ENCODE data around the gene TOPBP1.
"Not testable (repeated sequence)": the region's sequence is repeated elsewhere in the genome, so short reads cannot be mapped to it uniquely, and the experiment has no call there.

Gene TOPBP1

DNA sequence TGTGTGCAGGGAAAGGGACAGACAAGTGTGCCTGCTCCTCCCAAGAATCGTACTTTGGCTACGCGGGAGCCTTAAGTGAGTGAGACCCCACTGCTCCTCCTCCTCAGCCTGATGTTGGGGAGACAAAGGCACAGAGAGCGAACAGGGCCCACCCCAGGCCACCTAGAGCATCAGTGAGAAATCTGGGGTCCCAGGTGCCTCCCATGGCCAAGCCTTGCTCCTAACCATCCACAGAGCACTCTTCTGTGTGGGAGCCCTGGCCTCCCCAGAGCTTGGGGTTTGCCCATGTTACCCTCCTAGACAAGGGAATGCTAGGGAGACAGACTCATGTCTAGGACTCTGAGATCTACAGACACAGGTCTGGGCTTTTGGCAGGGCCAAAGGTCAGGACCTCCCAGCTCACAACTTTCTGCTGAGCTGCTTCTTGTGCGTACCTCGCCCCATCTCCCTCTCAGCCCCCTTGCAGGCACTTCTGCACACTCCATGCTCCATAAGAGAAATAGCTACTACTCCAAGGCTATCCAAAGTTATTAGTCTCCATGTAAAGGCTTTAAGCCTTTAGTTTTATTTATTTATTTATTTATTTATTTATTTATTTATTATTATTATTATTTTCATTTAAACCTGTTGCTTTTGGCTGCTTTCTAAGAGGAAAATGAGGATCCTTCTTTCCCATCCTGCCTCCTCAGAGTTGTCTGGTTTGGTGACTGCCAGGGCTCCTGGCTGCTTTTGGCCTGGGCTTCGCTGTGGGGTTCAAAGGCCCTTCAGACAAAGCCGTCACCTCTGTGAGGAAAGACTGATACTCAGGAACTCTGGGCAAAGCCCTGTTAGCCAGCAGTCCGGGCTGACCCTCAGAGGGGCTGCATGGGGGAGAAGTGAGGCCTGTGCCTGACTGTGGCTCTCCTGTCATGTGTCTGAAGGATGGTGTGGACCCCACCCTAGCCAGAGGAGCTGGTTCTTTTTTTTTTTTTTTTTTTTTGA, 32.8 kb upstream of the TOPBP1 start:
- FAIRE-seq, result no peak
- DNase-seq (ENCODE audit: insufficient read length), result no peak
- no peak for TF ChIP-seq POLR2AphosphoS5 (IDR thresholded peaks at IDR 0.05; ENCODE audit: low read depth, low read length)
- TF ChIP-seq TAF1 (IDR thresholded peaks at IDR 0.05; ENCODE audit: borderline replicate concordance, low read depth, low read length), result no peak
- TF ChIP-seq POLR2A (IDR thresholded peaks at IDR 0.05; ENCODE audit: low read depth, low read length), result no peak

DNA sequence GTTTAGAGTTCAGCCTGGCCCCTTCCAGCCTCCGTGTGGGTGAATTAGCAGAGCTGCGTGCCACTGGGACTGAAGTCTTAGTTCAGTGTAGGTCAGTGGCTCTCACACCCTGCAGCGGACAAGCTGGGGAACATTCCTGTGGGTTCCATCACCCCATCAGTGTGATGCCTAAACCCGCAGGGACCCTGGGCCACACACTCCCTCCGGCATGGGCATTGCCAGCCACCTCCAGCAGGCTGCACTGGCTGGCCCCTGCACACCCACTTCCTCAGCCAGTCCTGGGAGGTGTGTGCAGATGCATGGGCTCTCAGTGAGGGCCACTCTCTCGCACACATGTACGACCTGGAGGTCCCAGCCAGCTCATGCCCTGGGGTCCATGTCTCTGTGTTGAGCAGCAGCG, 32.1 kb upstream of the TOPBP1 start:
- DNase-seq (ENCODE audit: insufficient read length), result no peak
- TF ChIP-seq POLR2AphosphoS5 (IDR thresholded peaks at IDR 0.05; ENCODE audit: low read depth, low read length), result no peak
- no peak for TF ChIP-seq TAF1 (IDR thresholded peaks at IDR 0.05; ENCODE audit: borderline replicate concordance, low read depth, low read length)
- no peak for TF ChIP-seq POLR2A (IDR thresholded peaks at IDR 0.05; ENCODE audit: low read depth, low read length)
- FAIRE-seq, result no peak

DNA sequence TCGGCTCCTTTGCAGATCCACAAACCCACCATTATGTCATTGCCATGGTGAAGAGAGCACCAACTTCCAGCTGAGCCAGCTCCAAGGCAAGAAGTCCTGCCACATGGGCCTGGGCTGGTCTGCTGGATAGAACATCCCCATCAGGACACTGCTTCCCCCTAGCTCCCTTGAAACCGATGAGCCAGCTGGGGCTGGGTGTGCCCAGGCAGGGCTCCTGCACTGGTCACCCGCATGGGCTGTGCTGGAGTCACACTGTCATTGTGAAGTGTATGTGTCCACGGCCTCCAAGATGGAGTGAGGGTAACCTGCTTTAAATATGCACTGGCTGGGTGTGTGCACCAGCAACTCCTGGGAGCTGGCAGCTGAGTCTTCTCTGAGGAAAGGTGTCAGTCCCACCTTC, 31.0 kb upstream of the TOPBP1 start:
- TF ChIP-seq TAF1 (IDR thresholded peaks at IDR 0.05; ENCODE audit: borderline replicate concordance, low read depth, low read length) (no peak), POLR2A (IDR thresholded peaks at IDR 0.05; ENCODE audit: low read depth, low read length) (no peak), POLR2AphosphoS5 (IDR thresholded peaks at IDR 0.05; ENCODE audit: low read depth, low read length) (no peak)
- FAIRE-seq (no peak), DNase-seq (ENCODE audit: insufficient read length) (no peak)

DNA sequence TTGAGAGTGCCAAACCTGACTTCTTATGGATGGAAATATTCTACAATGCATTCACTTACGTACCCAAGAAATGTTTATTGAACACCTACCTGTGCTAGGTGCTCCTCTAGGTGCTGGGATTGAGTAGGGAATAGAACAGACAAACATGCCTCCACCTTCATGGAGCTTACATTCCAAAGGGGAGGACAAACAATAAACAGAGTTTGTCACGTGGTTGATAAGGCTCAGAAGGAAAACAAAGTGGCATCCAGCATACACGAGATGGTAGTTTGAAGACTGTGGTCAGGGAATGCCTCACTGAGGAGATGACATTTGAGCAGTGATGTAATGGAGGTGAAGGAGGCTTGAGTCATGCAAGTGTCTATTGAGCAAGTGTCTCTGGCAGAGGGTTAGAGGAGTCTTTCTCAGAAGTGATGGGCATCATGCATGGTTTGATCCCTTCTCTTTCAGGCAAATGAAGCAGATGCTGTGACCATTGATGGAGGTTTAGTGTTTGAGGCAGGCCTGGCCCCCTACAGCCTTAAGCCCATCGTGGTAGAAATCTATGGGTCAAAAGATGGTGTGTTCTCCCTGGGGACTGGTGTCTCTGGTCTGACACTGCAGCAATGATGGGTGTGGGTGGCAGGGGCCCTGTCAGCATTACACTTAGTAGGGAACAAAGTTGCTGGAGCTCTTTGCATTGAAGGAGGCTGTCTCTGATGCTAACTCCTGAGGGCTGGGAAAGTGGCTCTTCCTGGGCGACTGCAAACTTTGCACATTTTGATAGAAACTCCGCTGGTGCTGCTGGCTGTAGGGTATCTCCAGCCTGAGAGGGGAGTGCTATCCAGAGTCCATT, 29.7 kb upstream of the TOPBP1 start:
- FAIRE-seq (no peak), DNase-seq (ENCODE audit: insufficient read length) (no peak)
- TF ChIP-seq POLR2AphosphoS5 (IDR thresholded peaks at IDR 0.05; ENCODE audit: low read depth, low read length) (no peak), TAF1 (IDR thresholded peaks at IDR 0.05; ENCODE audit: borderline replicate concordance, low read depth, low read length) (no peak), POLR2A (IDR thresholded peaks at IDR 0.05; ENCODE audit: low read depth, low read length) (no peak)

DNA sequence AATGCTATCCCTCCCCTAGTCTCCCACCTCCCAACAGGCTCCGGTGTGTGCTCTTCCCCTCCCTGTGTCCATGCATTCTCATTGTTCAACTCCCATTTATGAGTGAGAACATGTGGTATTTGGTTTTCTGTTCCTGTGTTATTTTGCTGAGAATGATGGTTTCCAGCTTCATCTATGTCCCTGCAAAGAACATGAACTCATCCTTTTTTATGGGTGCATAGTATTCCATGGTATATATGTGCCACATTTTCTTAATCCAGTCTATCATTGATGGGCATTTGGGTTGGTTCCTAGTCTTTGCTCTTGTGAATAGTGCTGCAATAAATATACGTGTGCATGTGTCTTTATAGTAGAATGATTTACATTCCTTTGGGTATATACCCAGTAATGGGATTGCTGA, 16.3 kb upstream of the TOPBP1 start:
- FAIRE-seq; DNase-seq (ENCODE audit: insufficient read length): not testable (repeated sequence)

DNA sequence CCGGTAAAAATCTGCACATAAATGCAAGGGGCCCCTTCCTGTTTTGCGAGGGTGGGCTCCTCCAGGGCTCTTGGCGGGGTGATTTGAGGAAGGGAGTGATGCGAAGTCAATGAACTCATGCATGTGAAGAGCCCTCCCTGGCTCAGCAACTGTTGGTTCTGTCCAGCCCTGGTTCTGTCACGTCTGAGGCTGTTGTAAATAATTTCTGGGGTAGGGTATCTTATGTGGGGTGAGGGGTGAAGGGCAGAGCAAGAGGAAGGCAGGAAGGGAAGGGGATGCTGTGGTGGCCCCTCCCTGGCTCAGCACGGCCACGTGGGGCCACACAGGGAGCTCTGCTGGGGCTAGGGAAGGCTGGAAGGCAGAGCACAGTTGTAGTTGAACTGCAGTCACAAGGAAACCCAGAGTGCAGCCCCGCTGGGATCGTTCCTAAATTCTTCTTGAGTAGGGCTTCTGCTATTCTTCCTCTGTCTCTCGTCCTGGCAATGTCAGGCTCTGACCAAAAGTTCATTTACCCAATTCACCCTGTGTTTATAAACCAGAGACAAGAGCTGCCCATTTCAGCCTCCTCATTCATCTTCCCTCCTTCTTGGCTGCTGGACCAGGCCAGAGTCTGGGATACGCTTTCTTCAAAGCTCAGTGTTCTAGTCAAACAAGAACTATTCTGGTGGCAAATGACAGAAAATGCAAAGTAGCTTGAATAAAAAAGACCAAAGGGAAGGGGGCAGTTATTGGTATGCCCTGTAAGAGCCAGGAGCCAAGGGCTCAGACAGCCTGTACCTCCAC, 14.8 kb upstream of the TOPBP1 start:
- DNase-seq (ENCODE audit: insufficient read length) (no peak), FAIRE-seq (no peak)
- TF ChIP-seq POLR2AphosphoS5 (IDR thresholded peaks at IDR 0.05; ENCODE audit: low read depth, low read length), result no peak

DNA sequence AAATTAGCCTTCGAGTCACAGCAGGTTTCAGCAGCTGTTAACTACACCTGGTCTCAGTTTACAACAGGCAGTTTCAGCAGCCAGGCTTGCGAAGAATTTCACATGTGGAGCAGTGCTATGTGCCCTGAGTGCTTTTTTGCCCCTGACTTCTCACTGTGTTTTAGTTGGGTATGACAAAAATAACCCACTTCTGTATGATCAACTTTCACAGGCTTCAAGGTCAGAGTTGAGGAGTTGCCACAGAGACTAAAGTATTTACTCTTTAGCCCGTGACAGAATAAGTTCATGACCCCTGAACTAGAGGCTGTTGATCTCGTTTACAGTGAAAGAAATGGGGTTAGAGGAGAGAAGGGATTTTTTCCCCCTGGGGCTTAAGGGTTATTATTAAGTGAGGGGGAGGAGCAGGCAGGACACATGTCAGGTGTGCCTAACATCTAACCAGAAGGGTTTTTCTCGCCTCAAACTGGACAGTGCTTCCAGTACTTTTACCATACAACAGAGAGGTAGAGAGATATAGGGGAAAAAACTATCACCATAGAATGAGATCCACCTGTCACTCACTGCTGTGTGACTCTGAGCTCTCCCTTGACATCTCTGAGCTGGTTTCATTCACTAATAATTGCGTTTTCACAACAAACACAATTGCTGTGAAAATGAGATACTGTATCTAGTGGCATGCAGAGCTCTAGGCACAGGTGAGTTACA, 14.0 kb upstream of the TOPBP1 start:
- TF ChIP-seq TAF1 (IDR thresholded peaks at IDR 0.05; ENCODE audit: borderline replicate concordance, low read depth, low read length), result no peak
- TF ChIP-seq POLR2A (IDR thresholded peaks at IDR 0.05; ENCODE audit: low read depth, low read length), result no peak
- TF ChIP-seq POLR2AphosphoS5 (IDR thresholded peaks at IDR 0.05; ENCODE audit: low read depth, low read length), result no peak
- DNase-seq (ENCODE audit: insufficient read length) (no peak), FAIRE-seq (no peak)

DNA sequence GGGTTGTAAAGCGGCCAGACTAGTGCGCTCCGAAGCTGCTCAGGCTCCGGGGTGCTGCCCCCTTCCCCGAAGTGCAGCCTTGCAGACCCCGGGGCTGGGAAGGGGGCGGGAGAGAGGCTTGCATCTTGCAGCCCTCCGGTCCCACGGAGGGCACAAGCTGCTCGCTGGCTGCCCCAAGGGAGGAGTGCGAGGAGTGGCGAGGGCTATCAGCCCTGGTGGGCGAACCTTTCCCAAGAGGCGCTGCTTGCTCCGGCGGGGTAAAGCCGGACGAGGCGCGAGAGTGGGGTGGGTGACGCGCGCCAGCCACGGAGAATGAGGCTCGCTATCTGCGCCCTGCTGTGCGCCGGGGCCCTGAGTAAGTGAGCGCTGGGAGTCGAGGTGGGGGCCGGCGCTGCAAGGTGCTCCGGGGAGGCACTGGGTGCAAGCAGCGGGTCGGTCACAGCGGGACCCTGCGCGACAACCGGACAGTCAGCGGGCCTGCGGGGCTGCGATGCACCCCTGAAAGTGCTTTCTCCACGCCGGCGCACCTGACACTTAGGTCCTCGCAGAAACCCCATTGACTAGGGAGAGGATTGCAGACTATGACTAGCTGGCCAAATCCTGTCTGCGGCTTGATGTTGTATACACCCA, 12.7 kb upstream of the TOPBP1 start:
- peak; percentile 5 for FAIRE-seq
- no peak for DNase-seq (ENCODE audit: insufficient read length)
- TF ChIP-seq TAF1 (IDR thresholded peaks at IDR 0.05; ENCODE audit: borderline replicate concordance, low read depth, low read length), result no peak
- no peak for TF ChIP-seq POLR2AphosphoS5 (IDR thresholded peaks at IDR 0.05; ENCODE audit: low read depth, low read length)
- TF ChIP-seq POLR2A (IDR thresholded peaks at IDR 0.05; ENCODE audit: low read depth, low read length), result no peak

DNA sequence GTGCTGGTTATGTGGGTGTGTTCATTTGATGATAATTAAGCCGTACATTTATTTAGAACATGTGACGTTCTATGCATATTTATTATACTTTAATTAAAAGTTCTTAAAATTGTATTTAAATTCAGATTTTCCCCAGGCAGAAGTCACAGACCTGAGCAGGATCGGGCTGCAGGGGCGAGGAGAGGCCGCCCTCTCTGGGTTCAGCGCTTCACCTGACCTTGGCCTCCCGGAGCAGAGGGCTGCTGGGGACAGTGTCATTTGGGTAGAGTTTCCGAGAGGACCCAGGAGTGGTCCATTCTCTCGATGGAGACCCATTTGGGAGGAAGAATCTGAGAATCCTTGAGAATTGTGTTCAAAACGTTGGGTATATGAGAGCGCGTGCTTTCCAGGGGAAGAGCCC, 12.0 kb upstream of the TOPBP1 start:
- DNase-seq (ENCODE audit: insufficient read length), result no peak
- no peak for FAIRE-seq
- TF ChIP-seq TAF1 (IDR thresholded peaks at IDR 0.05; ENCODE audit: borderline replicate concordance, low read depth, low read length) (no peak), POLR2A (IDR thresholded peaks at IDR 0.05; ENCODE audit: low read depth, low read length) (no peak), POLR2AphosphoS5 (IDR thresholded peaks at IDR 0.05; ENCODE audit: low read depth, low read length) (no peak)

DNA sequence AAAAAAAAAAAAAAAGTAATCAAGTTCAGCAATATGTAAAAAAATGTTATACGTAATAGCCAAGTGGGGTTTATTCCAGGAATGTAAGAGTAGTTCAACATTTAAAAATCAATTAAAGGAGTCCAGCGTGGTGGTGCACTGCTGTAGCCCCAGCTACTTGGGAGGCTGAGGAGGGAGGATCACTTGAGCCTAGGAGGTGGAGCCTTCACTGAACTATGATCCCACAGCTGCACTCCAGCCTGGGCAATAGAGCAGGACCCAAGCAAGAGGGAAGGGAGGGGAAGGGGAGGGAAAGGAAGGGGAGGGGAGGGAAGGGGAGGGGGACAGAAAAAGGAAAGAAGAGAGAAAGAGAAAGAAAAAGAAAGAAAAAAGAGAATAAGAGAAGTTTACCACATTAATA, 10.7 kb upstream of the TOPBP1 start:
- FAIRE-seq, result no peak
- no peak for DNase-seq (ENCODE audit: insufficient read length)
- TF ChIP-seq TAF1 (IDR thresholded peaks at IDR 0.05; ENCODE audit: borderline replicate concordance, low read depth, low read length) (no peak), POLR2AphosphoS5 (IDR thresholded peaks at IDR 0.05; ENCODE audit: low read depth, low read length) (no peak), POLR2A (IDR thresholded peaks at IDR 0.05; ENCODE audit: low read depth, low read length) (no peak)
